ENCODE measurements around the gene SEMA3D. TPM values are rescaled to one million over a fixed set of nuclear protein-coding genes. Genes with fewer than 3 reads are reported as not detected.

The SEMA3D gene
- total RNA-seq, 2 experiments from 2014 or later, result not detected

GRCh38 chr7:85041605-85042216, 145.1 kb downstream of the SEMA3D start:
- Mint-ChIP-seq H3K4me1 (no peaks in the 10 kb centered on the region), H3K4me3 (no peak overlapping the region), H3K27ac (no peak overlapping the region), H3K9me3 (no peaks in the 10 kb centered on the region), H3K27me3 (no peaks in the 10 kb centered on the region), H3K36me3 (no peaks in the 10 kb centered on the region)
- no peak for DNase-seq
- no peak for ATAC-seq (ENCODE audit: low read depth)
- POLR2A ChIA-PET, result no interaction called here

- Mint-ChIP-seq H3K27ac (no peak overlapping the region), H3K27me3 (peaks cover 7% of the 10 kb centered on the region), H3K4me3 (no peak overlapping the region), H3K4me1 (no peaks in the 10 kb centered on the region), H3K9me3 (no peaks in the 10 kb centered on the region), H3K36me3 (no peaks in the 10 kb centered on the region)
- POLR2A ChIA-PET, result no interaction called here
- ATAC-seq (ENCODE audit: low read depth), result no peak
- no peak for DNase-seq
Measured at GRCh38 chr7:85039196-85039923, 147.5 kb downstream of the SEMA3D start.

GRCh38 chr7:85038466-85038865, 148.4 kb downstream of the SEMA3D start:
- Mint-ChIP-seq H3K27ac (no peak overlapping the region), H3K27me3 (peaks cover 7% of the 10 kb centered on the region), H3K4me3 (no peak overlapping the region), H3K36me3 (no peaks in the 10 kb centered on the region), H3K9me3 (no peaks in the 10 kb centered on the region), H3K4me1 (no peaks in the 10 kb centered on the region)
- DNase-seq, result no peak
- ATAC-seq (ENCODE audit: low read depth), result no peak
- POLR2A ChIA-PET, result no interaction called here

- Mint-ChIP-seq H3K27ac (no peak overlapping the region), H3K9me3 (no peaks in the 10 kb centered on the region), H3K4me3 (no peak overlapping the region), H3K36me3 (no peaks in the 10 kb centered on the region), H3K27me3 (peaks cover 7% of the 10 kb centered on the region), H3K4me1 (no peaks in the 10 kb centered on the region)
- POLR2A ChIA-PET, result no interaction called here
- no peak for ATAC-seq (ENCODE audit: low read depth)
- no peak for DNase-seq
Measured at GRCh38 chr7:85033263-85033662, 153.6 kb downstream of the SEMA3D start.

GRCh38 chr7:85031475-85031874, 155.4 kb downstream of the SEMA3D start:
- Mint-ChIP-seq H3K4me1 (no peaks in the 10 kb centered on the region), H3K9me3 (no peaks in the 10 kb centered on the region), H3K27ac (no peak overlapping the region), H3K36me3 (no peaks in the 10 kb centered on the region), H3K27me3 (peaks cover 7% of the 10 kb centered on the region), H3K4me3 (no peak overlapping the region)
- POLR2A ChIA-PET, result no interaction called here
- no peak for DNase-seq
- no peak for ATAC-seq (ENCODE audit: low read depth)

GRCh38 chr7:85030893-85031292, 156.0 kb downstream of the SEMA3D start:
- Mint-ChIP-seq H3K9me3 (no peaks in the 10 kb centered on the region), H3K27ac (no peak overlapping the region), H3K27me3 (peaks cover 7% of the 10 kb centered on the region), H3K36me3 (no peaks in the 10 kb centered on the region), H3K4me3 (no peak overlapping the region), H3K4me1 (no peaks in the 10 kb centered on the region)
- DNase-seq (no peak), ATAC-seq (ENCODE audit: low read depth) (no peak)
- POLR2A ChIA-PET, result no interaction called here

- Mint-ChIP-seq H3K4me3 (no peak overlapping the region), H3K9me3 (no peaks in the 10 kb centered on the region), H3K27me3 (no peaks in the 10 kb centered on the region), H3K27ac (no peak overlapping the region), H3K4me1 (no peaks in the 10 kb centered on the region), H3K36me3 (no peaks in the 10 kb centered on the region)
- POLR2A ChIA-PET, result no interaction called here
- no peak for DNase-seq
- no peak for ATAC-seq (ENCODE audit: low read depth)
Measured at GRCh38 chr7:85025312-85025756, 161.5 kb downstream of the SEMA3D start.

- DNase-seq (no peak), ATAC-seq (ENCODE audit: low read depth) (no peak)
- POLR2A ChIA-PET, result no interaction called here
- Mint-ChIP-seq H3K36me3 (no peaks in the 10 kb centered on the region), H3K9me3 (no peaks in the 10 kb centered on the region), H3K27ac (no peak overlapping the region), H3K4me1 (no peaks in the 10 kb centered on the region), H3K27me3 (peaks cover 2% of the 10 kb centered on the region), H3K4me3 (no peak overlapping the region)
Measured at GRCh38 chr7:85023916-85024315, 162.9 kb downstream of the SEMA3D start.

GRCh38 chr7:85023066-85023712, 163.7 kb downstream of the SEMA3D start:
- DNase-seq, result no peak
- Mint-ChIP-seq H3K27me3 (peaks cover 2% of the 10 kb centered on the region), H3K9me3 (no peaks in the 10 kb centered on the region), H3K4me1 (no peaks in the 10 kb centered on the region), H3K27ac (no peak overlapping the region), H3K4me3 (no peak overlapping the region), H3K36me3 (no peaks in the 10 kb centered on the region)
- no peak for ATAC-seq (ENCODE audit: low read depth)
- POLR2A ChIA-PET, result no interaction called here

GRCh38 chr7:85022064-85022697, 164.7 kb downstream of the SEMA3D start:
- Mint-ChIP-seq H3K4me1 (no peaks in the 10 kb centered on the region), H3K36me3 (no peaks in the 10 kb centered on the region), H3K27ac (no peak overlapping the region), H3K27me3 (peaks cover 2% of the 10 kb centered on the region), H3K9me3 (no peaks in the 10 kb centered on the region), H3K4me3 (no peak overlapping the region)
- POLR2A ChIA-PET, result no interaction called here
- ATAC-seq (ENCODE audit: low read depth) (no peak), DNase-seq (no peak)

- ATAC-seq (ENCODE audit: low read depth), result no peak
- H3K27me3 Mint-ChIP-seq, result peaks cover 6% of the 10 kb centered on the region
- H3K4me3 Mint-ChIP-seq, result no peak overlapping the region
- no peak for DNase-seq
- no peaks in the 10 kb centered on the region for H3K9me3 Mint-ChIP-seq
- no peaks in the 10 kb centered on the region for H3K36me3 Mint-ChIP-seq
- POLR2A ChIA-PET, result no interaction called here
- H3K4me1 Mint-ChIP-seq, result no peaks in the 10 kb centered on the region
- H3K27ac Mint-ChIP-seq, result no peak overlapping the region
Measured at GRCh38 chr7:85021101-85021704, 165.7 kb downstream of the SEMA3D start.

- POLR2A ChIA-PET, result no interaction called here
- Mint-ChIP-seq H3K4me1 (no peaks in the 10 kb centered on the region), H3K27me3 (peaks cover 6% of the 10 kb centered on the region), H3K27ac (no peak overlapping the region), H3K36me3 (no peaks in the 10 kb centered on the region), H3K9me3 (no peaks in the 10 kb centered on the region), H3K4me3 (no peak overlapping the region)
- DNase-seq (no peak), ATAC-seq (ENCODE audit: low read depth) (no peak)
Measured at GRCh38 chr7:85019778-85020177, 167.1 kb downstream of the SEMA3D start.

GRCh38 chr7:85019176-85019575, 167.7 kb downstream of the SEMA3D start:
- Mint-ChIP-seq H3K36me3 (no peaks in the 10 kb centered on the region), H3K9me3 (no peaks in the 10 kb centered on the region), H3K4me1 (no peaks in the 10 kb centered on the region), H3K27ac (no peak overlapping the region), H3K4me3 (no peak overlapping the region), H3K27me3 (peaks cover 6% of the 10 kb centered on the region)
- DNase-seq (no peak), ATAC-seq (ENCODE audit: low read depth) (no peak)
- POLR2A ChIA-PET, result no interaction called here

Data from activated naive CD8-positive, alpha-beta T cell treated with anti-CD3 and anti-CD28 coated beads, Interleukin-2, amount 10 ng/mL, durations not matched to agents 7 days and 5 days (primary cell).